Astrocyte of the spinal cord (primary cell): ENCODE results near the gene GPAM.

Experiments
- DNase-seq: peaks from one replicate; pipeline ENCODE4 v3.0.0; 2011; ENCODE audit warnings: low read depth, low spot score
- H3K4me3 ChIP-seq: 2 replicates; pipeline ENCODE4 v1.5.1; 2011; ENCODE audit warnings: low read depth, mild to moderate bottlenecking, low read length, moderate library complexity
- CTCF ChIP-seq: IDR thresholded peaks from 2 replicates; pipeline ENCODE4 v1.5.1; 2012; ENCODE audit warnings: low read depth, mild to moderate bottlenecking, low read length, inconsistent platforms
- in situ Hi-C: cut with HindIII; loops from 2 replicates; pipeline ENCODE4 v1.10.0; 2017; ENCODE audit warnings: low sequenced_read_pairs

The GPAM gene

GRCh38 chr10:112137154-112137987 lies 46.2 kb downstream of the GPAM start:
- DNase-seq, result peak; percentile 63
- no peak overlapping the region for H3K4me3 ChIP-seq
- TF ChIP-seq CTCF, result peak; percentile 96
- in situ Hi-C loops, result no loop called here

- no peak for DNase-seq
These were observed 46.9 kb downstream of the GPAM start for GRCh38 chr10:112136486-112137153.

GRCh38 chr10:112135604-112136003 lies 48.0 kb downstream of the GPAM start:
- H3K4me3 ChIP-seq, result no peak overlapping the region
- in situ Hi-C loops, result no loop called here
- no peak for DNase-seq
- TF ChIP-seq CTCF, result no peak

More at GRCh38 chr10:112136486-112137153, 46.9 kb downstream of the GPAM start:
- no peak overlapping the region for H3K4me3 ChIP-seq
- in situ Hi-C loops, result no loop called here
- no peak for TF ChIP-seq CTCF

GRCh38 chr10:112132435-112132834 lies 51.1 kb downstream of the GPAM start:
- no peak for TF ChIP-seq CTCF
- DNase-seq, result no peak
- in situ Hi-C loops, result no loop called here
- no peak overlapping the region for H3K4me3 ChIP-seq

GRCh38 chr10:112131996-112132395 lies 51.6 kb downstream of the GPAM start:
- TF ChIP-seq CTCF, result no peak
- in situ Hi-C loops, result no loop called here
- no peak overlapping the region for H3K4me3 ChIP-seq
- no peak for DNase-seq

- no peak overlapping the region for H3K4me3 ChIP-seq
- in situ Hi-C loops, result no loop called here
- no peak for TF ChIP-seq CTCF
- no peak for DNase-seq
These were observed 52.2 kb downstream of the GPAM start for GRCh38 chr10:112131346-112131745.
